Measurements from ENCODE around the gene ITIH4.

ITIH4 gene

GRCh38 chr3:52793702-52794611 is 36.5 kb downstream of the ITIH4 start:
- TF ChIP-seq POLR2A (IDR thresholded peaks at IDR 0.05; ENCODE audit: low read depth, low read length) = no peak
- FAIRE-seq = no peak

GRCh38 chr3:52792961-52793695 is 37.3 kb downstream of the ITIH4 start:
- FAIRE-seq (no peak), DNase-seq (ENCODE audit: insufficient read length, low spot score) (peak; percentile 29)
- TF ChIP-seq POLR2A (IDR thresholded peaks at IDR 0.05; ENCODE audit: low read depth, low read length) = no peak

More at GRCh38 chr3:52793702-52794611, 36.5 kb downstream of the ITIH4 start:
- DNase-seq (ENCODE audit: insufficient read length, low spot score) = no peak

- no peak for TF ChIP-seq POLR2A (IDR thresholded peaks at IDR 0.05; ENCODE audit: low read depth, low read length)
- FAIRE-seq (no peak), DNase-seq (ENCODE audit: insufficient read length, low spot score) (no peak)
Measured at GRCh38 chr3:52792413-52792812, 38.1 kb downstream of the ITIH4 start.

GRCh38 chr3:52791928-52792327 is 38.5 kb downstream of the ITIH4 start:
- no peak for TF ChIP-seq POLR2A (IDR thresholded peaks at IDR 0.05; ENCODE audit: low read depth, low read length)
- DNase-seq (ENCODE audit: insufficient read length, low spot score) = no peak
- FAIRE-seq = no peak

GRCh38 chr3:52791366-52791765 is 39.1 kb downstream of the ITIH4 start:
- no peak for FAIRE-seq
- TF ChIP-seq POLR2A (IDR thresholded peaks at IDR 0.05; ENCODE audit: low read depth, low read length) = no peak
- DNase-seq (ENCODE audit: insufficient read length, low spot score) = no peak

- TF ChIP-seq POLR2A (IDR thresholded peaks at IDR 0.05; ENCODE audit: low read depth, low read length) = no peak
- FAIRE-seq (no peak), DNase-seq (ENCODE audit: insufficient read length, low spot score) (no peak)
Measured at GRCh38 chr3:52790741-52791140, 39.7 kb downstream of the ITIH4 start.

GRCh38 chr3:52790337-52790736 is 40.1 kb downstream of the ITIH4 start:
- FAIRE-seq (no peak), DNase-seq (ENCODE audit: insufficient read length, low spot score) (no peak)
- no peak for TF ChIP-seq POLR2A (IDR thresholded peaks at IDR 0.05; ENCODE audit: low read depth, low read length)

- no peak for FAIRE-seq
- no peak for TF ChIP-seq POLR2A (IDR thresholded peaks at IDR 0.05; ENCODE audit: low read depth, low read length)
- no peak for DNase-seq (ENCODE audit: insufficient read length, low spot score)
Measured at GRCh38 chr3:52789746-52790040, 40.8 kb downstream of the ITIH4 start.

GRCh38 chr3:52788890-52789745 is 41.4 kb downstream of the ITIH4 start:
- no peak for TF ChIP-seq POLR2A (IDR thresholded peaks at IDR 0.05; ENCODE audit: low read depth, low read length)
- no peak for DNase-seq (ENCODE audit: insufficient read length, low spot score)
- no peak for FAIRE-seq

- no peak for DNase-seq (ENCODE audit: insufficient read length, low spot score)
- no peak for FAIRE-seq
- TF ChIP-seq POLR2A (IDR thresholded peaks at IDR 0.05; ENCODE audit: low read depth, low read length) = no peak
Measured at GRCh38 chr3:52787672-52788625, 42.5 kb downstream of the ITIH4 start.

GRCh38 chr3:52787246-52787645 is 43.2 kb downstream of the ITIH4 start:
- FAIRE-seq (no peak), DNase-seq (ENCODE audit: insufficient read length, low spot score) (no peak)
- TF ChIP-seq POLR2A (IDR thresholded peaks at IDR 0.05; ENCODE audit: low read depth, low read length) = no peak

GRCh38 chr3:52786330-52787215 is 43.9 kb downstream of the ITIH4 start:
- TF ChIP-seq POLR2A (IDR thresholded peaks at IDR 0.05; ENCODE audit: low read depth, low read length) = no peak
- no peak for DNase-seq (ENCODE audit: insufficient read length, low spot score)
- no peak for FAIRE-seq

All from H54 (cell line).